DOHH2 (cell line): ENCODE results near the gene MMP19.

ENCODE experiments used
- H3F3A ChIP-seq: fragments of 200-600 bp; sonication (generic), shearing (Covaris generic); 2 replicates; pipeline ENCODE4 v1.6.0; 2016; ENCODE audit warnings: antibody characterized with exemption, mild to moderate bottlenecking; ENCODE audit not compliant: control insufficient read depth, insufficient read depth
- H3K27ac ChIP-seq: fragments of 200-600 bp; sonication (generic); 2 replicates; pipeline ENCODE4 v1.5.1; 2014; ENCODE audit warnings: low read depth, mild to moderate bottlenecking, low read length, moderate library complexity
- H3K27me3 ChIP-seq: fragments of 200-600 bp; sonication (generic); 2 replicates; pipeline ENCODE4 v1.6.1; 2014; ENCODE audit warnings: mild to moderate bottlenecking, low read length, mixed read lengths; ENCODE audit not compliant: control insufficient read depth
- H3K36me3 ChIP-seq: fragments of 200-600 bp; sonication (generic); 2 replicates; pipeline ENCODE4 v1.6.1; 2014; ENCODE audit warnings: mild to moderate bottlenecking, low read length, moderate library complexity, mixed read lengths; ENCODE audit not compliant: control insufficient read depth
- H3K4me1 ChIP-seq: fragments of 200-600 bp; sonication (generic); 2 replicates; pipeline ENCODE4 v1.6.1; 2014; ENCODE audit warnings: mild to moderate bottlenecking, low read length, mixed read lengths; ENCODE audit not compliant: control insufficient read depth
- H3K4me2 ChIP-seq: fragments of 200-600 bp; sonication (generic); 2 replicates; pipeline ENCODE4 v1.6.0; 2014; ENCODE audit warnings: mild to moderate bottlenecking, low read length, moderate library complexity
- H3K4me3 ChIP-seq: fragments of 200-600 bp; sonication (generic); 2 replicates; pipeline ENCODE4 v1.5.1; 2014; ENCODE audit warnings: mild to moderate bottlenecking, low read length, mixed read lengths
- H3K79me2 ChIP-seq: fragments of 200-600 bp; sonication (generic); 2 replicates; pipeline ENCODE4 v1.6.1; 2014; ENCODE audit warnings: mild to moderate bottlenecking, low read length, mixed read lengths; ENCODE audit not compliant: control insufficient read depth
- H3K9me2 ChIP-seq: fragments of 200-600 bp; sonication (generic); replicated peaks from 2 replicates; pipeline ENCODE4 v1.6.1; 2014; ENCODE audit warnings: mild to moderate bottlenecking, low read length, mixed read lengths; ENCODE audit not compliant: control insufficient read depth
- H3K9me3 ChIP-seq: fragments of 200-600 bp; sonication (generic); 2 replicates; pipeline ENCODE4 v1.6.1; 2014; ENCODE audit warnings: antibody characterized with exemption, low read length, mixed read lengths; ENCODE audit not compliant: control insufficient read depth, insufficient read depth
- H4K20me1 ChIP-seq: fragments of 200-600 bp; sonication (generic); 2 replicates; pipeline ENCODE4 v1.6.0; 2014; ENCODE audit warnings: low read depth, mild to moderate bottlenecking, antibody characterized with exemption, low read length, moderate library complexity; ENCODE audit not compliant: control insufficient read depth, insufficient read depth
- EZH2phosphoT487 ChIP-seq: fragments of 200-600 bp; sonication (generic); IDR thresholded peaks from 2 replicates; pipeline ENCODE4 v1.6.1; 2017; ENCODE audit warnings: borderline replicate concordance, mild to moderate bottlenecking, antibody characterized with exemption, low read length, moderate library complexity, mixed read lengths
- TF ChIP-seq, protein P1 (sequence below): fragments of 200-600 bp; sonication (generic); IDR thresholded peaks from one replicate; pipeline ENCODE4 v1.5.1; 2014; ENCODE audit warnings: antibody characterized with exemption, mild to moderate bottlenecking, low read depth, low read length; ENCODE audit not compliant: poor library complexity, severe bottlenecking

Gene MMP19

DNA sequence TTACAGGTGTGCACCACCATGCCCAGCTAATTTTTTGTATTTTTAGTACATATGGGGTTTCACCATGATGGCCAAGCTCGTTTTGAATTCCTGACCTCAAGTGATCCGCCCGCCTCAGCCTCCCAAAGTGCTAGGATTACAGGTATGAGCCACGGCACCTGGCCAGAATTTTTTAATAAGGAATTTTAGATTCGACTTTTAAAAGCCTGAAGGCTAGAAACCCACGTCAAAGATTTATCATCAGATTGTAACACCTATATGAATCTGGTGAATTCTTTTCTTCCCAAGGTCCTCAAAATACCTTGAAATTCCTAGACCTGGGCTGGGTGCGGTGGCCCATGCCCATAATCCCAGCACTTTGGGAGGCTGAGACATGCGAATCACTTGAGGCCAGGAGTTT lies 18.7 kb upstream of the MMP19 start:
- no peak overlapping the region for H3K4me3 ChIP-seq
- no peaks in the 10 kb centered on the region for H3K9me2 ChIP-seq
- H3K27me3 ChIP-seq: no peaks in the 10 kb centered on the region
- no peaks in the 10 kb centered on the region for H3K79me2 ChIP-seq
- no peaks in the 10 kb centered on the region for H3K9me3 ChIP-seq
- H3F3A ChIP-seq: no peaks in the 10 kb centered on the region
- no peaks in the 10 kb centered on the region for H3K4me1 ChIP-seq
- H3K4me2 ChIP-seq: no peak overlapping the region
- H4K20me1 ChIP-seq: no peaks in the 10 kb centered on the region
- H3K36me3 ChIP-seq: no peaks in the 10 kb centered on the region
- TF ChIP-seq, protein P1, sequence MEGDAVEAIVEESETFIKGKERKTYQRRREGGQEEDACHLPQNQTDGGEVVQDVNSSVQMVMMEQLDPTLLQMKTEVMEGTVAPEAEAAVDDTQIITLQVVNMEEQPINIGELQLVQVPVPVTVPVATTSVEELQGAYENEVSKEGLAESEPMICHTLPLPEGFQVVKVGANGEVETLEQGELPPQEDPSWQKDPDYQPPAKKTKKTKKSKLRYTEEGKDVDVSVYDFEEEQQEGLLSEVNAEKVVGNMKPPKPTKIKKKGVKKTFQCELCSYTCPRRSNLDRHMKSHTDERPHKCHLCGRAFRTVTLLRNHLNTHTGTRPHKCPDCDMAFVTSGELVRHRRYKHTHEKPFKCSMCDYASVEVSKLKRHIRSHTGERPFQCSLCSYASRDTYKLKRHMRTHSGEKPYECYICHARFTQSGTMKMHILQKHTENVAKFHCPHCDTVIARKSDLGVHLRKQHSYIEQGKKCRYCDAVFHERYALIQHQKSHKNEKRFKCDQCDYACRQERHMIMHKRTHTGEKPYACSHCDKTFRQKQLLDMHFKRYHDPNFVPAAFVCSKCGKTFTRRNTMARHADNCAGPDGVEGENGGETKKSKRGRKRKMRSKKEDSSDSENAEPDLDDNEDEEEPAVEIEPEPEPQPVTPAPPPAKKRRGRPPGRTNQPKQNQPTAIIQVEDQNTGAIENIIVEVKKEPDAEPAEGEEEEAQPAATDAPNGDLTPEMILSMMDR: no peak
- TF ChIP-seq EZH2phosphoT487: no peak
- no peak overlapping the region for H3K27ac ChIP-seq

DNA sequence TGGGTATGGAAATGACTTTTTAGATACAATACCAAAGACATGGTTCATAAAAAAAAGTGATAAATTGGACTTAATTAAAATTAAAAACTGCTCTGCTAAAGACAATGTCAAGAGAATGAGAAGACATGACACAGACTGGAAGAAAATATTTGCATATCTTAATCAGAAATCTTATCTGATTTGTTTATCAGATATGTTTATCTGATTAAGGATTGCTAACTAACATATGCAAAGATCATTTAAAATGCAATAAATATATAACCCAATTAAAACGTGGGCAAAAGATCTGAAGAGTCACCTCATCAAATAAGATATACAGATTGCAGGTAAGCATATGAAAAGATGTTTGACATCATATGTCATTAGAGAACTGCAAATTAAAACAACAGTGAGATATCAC lies 10.0 kb upstream of the MMP19 start:
- Histone ChIP-seq H3K9me2 (no peaks in the 10 kb centered on the region), H3K27me3 (peaks cover 25% of the 10 kb centered on the region), H3K27ac (no peak overlapping the region), H3K36me3 (no peaks in the 10 kb centered on the region), H3K4me2 (no peak overlapping the region), H4K20me1 (no peaks in the 10 kb centered on the region), H3K9me3 (no peaks in the 10 kb centered on the region), H3K4me3 (no peak overlapping the region), H3F3A (no peaks in the 10 kb centered on the region), H3K4me1 (no peaks in the 10 kb centered on the region), H3K79me2 (no peaks in the 10 kb centered on the region)
- TF ChIP-seq EZH2phosphoT487: no peak
- TF ChIP-seq, protein P1: no peak

DNA sequence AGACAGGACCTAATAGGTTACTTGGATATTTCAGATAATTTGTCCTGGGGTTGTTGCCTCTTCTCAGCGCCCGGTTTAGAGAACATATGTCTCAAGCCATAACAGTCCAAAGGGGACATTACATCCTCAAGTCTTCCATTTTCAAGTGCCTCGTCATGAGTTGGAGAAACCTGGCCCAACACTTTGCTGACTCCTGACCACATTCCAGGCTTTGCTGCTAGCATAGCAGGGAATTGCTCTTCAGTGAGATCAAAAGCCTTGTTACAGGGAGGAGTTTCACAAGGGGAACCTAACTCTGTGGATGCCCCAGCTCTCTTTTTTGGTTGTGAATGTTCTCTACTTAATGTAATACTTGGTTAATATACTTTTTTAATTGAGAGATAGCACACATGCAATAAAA lies 8.2 kb upstream of the MMP19 start:
- H3K9me2 ChIP-seq: no peaks in the 10 kb centered on the region
- H3K36me3 ChIP-seq: no peaks in the 10 kb centered on the region
- no peak overlapping the region for H3K27ac ChIP-seq
- no peak overlapping the region for H3K4me2 ChIP-seq
- no peaks in the 10 kb centered on the region for H3F3A ChIP-seq
- no peaks in the 10 kb centered on the region for H3K4me1 ChIP-seq
- no peak for TF ChIP-seq EZH2phosphoT487
- TF ChIP-seq, protein P1: no peak
- H4K20me1 ChIP-seq: no peaks in the 10 kb centered on the region
- H3K79me2 ChIP-seq: no peaks in the 10 kb centered on the region
- H3K27me3 ChIP-seq: peaks cover 35% of the 10 kb centered on the region
- no peaks in the 10 kb centered on the region for H3K9me3 ChIP-seq
- H3K4me3 ChIP-seq: no peak overlapping the region

DNA sequence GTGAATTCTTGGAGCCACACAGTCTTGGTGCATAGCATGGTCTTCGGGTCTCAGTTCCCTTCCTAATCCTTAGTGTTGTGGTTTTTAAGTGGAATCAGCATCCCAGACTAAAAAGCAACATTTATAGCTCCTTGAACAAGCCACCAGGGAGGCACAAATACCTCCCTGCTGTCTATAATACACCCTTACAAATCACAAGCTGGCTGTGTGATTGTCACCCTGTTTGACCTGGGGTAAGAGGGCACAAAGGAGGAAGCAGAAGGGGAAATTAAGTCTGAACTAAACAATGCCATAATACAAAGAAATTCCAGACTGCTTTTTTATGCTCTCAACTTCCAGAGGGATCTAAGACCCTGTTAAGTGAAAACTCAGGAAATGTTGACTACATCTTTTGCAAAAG lies 7.7 kb upstream of the MMP19 start:
- Histone ChIP-seq H3K27me3 (peaks cover 35% of the 10 kb centered on the region), H3K4me3 (no peak overlapping the region), H4K20me1 (no peaks in the 10 kb centered on the region), H3K4me1 (no peaks in the 10 kb centered on the region), H3K4me2 (no peak overlapping the region), H3K9me3 (no peaks in the 10 kb centered on the region), H3K27ac (no peak overlapping the region), H3K9me2 (no peaks in the 10 kb centered on the region), H3F3A (no peaks in the 10 kb centered on the region), H3K36me3 (no peaks in the 10 kb centered on the region), H3K79me2 (no peaks in the 10 kb centered on the region)
- TF ChIP-seq, protein P1: no peak
- TF ChIP-seq EZH2phosphoT487: no peak
